Upper lobe of left lung (tissue), 4 donors: ENCODE results near the gene CMC2.

Source experiments
- EP300 ChIP-seq, 4 donors: sonication (generic); formaldehyde crosslinking; IDR thresholded peaks; one replicate each; pipeline ENCODE4 v1.5.1; 2017; ENCODE audit warnings: antibody characterized with exemption in 4 of 4, control low read depth in 2 of 4
- TF ChIP-seq, protein P1 (sequence below), 6 experiments: fragments of 450-650 bp in 4 of 6; fragments of 200-600 bp in 2 of 6; sonication (generic) in 2 of 6; IDR thresholded peaks; one replicate each; pipeline ENCODE4 v1.5.1; 2016 to 2019; ENCODE audit warnings: antibody characterized with exemption in 6 of 6

- no peak for TF ChIP-seq EP300 (IDR thresholded peaks at IDR 0.05)
- TF ChIP-seq, protein P1, sequence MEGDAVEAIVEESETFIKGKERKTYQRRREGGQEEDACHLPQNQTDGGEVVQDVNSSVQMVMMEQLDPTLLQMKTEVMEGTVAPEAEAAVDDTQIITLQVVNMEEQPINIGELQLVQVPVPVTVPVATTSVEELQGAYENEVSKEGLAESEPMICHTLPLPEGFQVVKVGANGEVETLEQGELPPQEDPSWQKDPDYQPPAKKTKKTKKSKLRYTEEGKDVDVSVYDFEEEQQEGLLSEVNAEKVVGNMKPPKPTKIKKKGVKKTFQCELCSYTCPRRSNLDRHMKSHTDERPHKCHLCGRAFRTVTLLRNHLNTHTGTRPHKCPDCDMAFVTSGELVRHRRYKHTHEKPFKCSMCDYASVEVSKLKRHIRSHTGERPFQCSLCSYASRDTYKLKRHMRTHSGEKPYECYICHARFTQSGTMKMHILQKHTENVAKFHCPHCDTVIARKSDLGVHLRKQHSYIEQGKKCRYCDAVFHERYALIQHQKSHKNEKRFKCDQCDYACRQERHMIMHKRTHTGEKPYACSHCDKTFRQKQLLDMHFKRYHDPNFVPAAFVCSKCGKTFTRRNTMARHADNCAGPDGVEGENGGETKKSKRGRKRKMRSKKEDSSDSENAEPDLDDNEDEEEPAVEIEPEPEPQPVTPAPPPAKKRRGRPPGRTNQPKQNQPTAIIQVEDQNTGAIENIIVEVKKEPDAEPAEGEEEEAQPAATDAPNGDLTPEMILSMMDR (IDR thresholded peaks at IDR 0.05), result no peak
Observed at GRCh38 chr16:81003610-81004460, 2.9 kb downstream of the CMC2 start.
